Renal cortex interstitium (tissue), 11 donors: ENCODE data around the gene APOA4. TPM values are rescaled to one million over a fixed set of nuclear protein-coding genes. Genes with fewer than 3 reads are reported as not detected.
"Not testable (repeated sequence)": the region's sequence is repeated elsewhere in the genome, so short reads cannot be mapped to it uniquely, and the experiment has no call there.

Experiments used
- DNase-seq, 11 donors: peaks; one replicate each; pipeline ENCODE4 v3.0.0-alpha.2; 2013; ENCODE audit warnings: low read depth in 9 of 11, low spot score in 4 of 11; ENCODE audit errors: extremely low read depth in 1 of 11
- polyA plus RNA-seq, 3 donors: library from polyadenylated mRNA; unstranded; fragments of 120-200 nt; gene quantifications; one replicate each; pipeline ENCODE4 v1.2.1, GENCODE V29; 2013; ENCODE audit not compliant: insufficient read length in 3 of 3

The APOA4 gene
- polyA plus RNA-seq, 3 donors: 1.5 TPM; not detected in 2

DNA sequence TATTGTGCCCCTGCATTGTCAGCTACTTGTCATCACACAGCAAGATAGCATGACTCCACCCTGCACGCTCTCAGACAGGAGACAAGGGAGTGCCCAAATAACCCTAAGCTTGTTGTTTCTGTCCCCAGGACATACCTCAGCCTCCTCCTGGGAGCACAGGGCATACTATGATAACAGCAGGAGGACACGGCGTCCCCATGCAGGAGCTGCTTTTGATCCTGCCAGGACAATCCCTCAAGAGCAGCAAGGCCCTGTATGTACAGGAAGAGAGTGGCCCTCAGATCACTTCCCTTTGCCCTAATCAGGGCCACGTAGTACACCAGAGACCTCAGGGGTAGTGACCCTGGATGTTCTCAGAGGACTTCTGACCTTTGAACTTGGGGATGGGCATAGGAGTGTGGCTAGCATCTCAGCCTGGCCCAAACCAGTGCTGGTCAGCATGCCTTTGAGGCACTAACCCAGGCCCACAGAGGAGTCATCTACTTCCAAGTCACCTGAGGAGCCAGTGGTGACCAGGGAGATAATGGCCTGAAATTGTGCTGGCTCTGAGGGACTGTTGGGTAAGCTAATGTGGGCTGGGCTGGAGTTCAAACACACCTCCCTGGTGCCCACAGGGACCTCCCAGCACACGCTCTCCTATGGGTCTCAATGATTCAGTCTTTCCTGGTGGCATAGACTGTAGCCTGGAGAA, 9.2 kb downstream of the APOA4 start:
- DNase-seq: no peak

DNA sequence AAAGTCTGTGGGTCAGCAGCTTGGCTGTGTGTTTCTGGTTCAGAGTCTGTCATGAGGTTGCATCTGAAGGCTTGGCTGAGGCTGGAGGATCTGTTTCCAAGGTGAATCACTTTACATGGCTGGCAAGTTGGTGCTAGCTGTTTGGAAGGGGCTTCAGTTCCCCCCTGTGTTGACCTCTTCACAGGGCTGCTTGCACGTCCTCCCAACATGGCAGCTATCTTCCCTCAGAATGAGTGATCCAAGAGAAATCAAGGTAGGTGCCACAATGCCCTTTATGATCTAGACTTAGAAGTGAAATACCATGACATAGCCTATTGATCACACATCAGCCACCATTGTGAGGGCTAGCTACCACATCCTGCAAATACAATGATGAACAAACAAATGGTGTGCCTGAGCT, 9.9 kb downstream of the APOA4 start:
- no peak for DNase-seq

DNA sequence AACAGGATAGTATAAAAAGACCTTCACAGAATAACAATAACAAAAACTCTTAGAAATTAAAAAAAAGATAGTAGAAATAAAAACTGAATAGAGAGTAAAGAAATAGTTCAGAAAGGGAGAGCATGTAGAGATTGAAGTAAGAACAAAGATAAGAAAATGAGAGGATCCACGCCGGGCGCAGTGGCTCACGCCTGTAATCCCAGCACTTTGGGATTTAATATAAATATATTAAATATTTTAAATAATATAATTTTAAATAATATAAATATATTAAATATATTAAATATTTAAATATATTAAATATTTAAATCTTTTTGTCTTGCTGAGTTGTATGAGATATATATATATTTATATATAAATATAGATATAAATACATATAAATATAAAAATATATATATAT, 11.0 kb downstream of the APOA4 start:
- DNase-seq: no peak

DNA sequence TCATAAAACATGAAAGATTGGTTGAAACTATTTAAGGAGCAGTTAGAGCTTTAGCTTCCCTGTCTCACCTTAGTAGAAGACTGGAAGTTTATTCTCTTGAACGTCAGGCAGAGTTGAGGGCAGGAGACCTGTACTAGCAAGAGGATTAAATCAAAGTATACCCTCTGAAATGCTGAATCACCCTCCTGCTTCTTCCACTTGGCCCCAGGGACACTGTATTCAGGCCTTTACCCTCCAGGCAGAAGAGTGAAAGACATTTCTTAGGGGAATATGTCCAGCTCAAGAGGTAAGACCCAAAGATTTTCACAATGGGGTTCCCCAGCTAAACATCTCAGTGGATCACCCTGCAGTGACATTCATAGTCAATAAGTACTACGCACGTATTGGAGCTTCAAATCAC, 11.9 kb downstream of the APOA4 start:
- DNase-seq: no peak

DNA sequence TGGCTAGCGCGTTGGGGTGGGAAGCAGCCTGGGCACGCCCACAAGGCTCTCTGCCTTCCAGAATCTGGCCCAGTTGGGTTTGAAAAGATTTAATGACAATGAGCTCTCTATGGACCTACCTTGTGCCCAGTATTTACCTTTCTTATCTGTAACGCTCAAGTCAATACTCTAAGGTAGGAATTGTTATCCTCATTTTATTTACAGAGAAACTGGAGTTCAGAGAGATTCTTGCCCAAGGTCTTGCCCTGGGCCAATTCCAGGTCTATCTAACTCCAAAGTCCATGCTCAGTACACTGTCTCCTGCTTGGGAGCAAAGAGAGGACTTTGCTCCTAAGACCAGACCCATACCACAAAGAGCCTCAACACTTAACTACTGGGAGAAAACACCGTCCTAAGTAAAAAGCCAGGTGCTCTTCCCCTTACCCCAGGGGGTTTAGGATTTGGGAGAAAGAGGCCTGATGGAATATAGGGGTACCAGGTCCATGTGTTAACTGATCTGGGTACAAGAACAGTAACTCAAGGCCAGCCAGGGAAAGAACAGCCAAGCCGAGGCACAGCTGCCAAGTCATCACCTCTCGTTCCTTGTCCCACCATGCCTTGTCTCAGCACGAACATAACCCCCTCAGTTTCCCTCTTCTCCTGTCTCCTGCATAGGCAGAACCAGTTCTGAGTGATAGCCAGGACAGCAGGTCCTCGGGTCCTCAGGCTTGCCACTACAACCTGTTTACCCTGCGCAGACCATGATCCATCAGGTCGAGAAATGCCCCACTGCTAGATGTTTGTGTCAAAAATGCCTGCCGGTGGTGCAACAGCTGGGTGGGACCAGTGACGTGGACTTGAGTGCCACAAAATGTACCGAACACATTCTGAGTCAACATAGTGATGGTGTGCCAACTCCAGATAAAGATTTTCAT, 14.6 kb downstream of the APOA4 start:
- DNase-seq: no peak

DNA sequence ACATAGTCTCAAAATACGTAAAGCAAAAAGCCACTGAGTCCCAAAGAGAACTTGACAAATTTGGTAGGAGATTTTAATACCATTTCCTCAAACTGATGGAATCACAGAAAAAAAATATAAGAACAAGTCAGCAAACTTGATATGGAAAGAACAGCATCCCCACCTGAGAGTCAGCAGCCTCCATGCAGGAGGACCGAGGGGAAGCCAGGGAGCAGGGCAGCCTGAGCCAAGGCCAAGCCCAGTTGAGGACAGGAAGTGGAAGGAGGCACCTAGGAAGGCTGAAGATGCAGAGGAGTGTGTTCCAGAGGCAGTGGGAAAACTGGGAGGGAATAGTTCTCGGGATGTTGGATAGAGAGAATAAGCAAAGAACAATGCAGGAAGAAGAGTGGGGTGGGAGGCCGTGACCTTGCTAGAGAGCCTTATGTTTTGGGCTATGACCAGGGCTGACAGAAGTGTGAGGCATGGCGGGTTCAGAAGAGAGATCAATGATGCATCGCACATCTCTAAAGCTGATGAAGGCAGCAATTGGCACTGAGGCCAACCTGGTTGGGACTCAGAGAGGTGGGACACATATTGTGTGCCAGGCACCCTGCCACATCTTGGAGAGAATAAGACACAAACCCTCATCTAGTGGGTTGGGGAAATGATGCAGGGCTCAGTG, 15.4 kb downstream of the APOA4 start:
- DNase-seq: no peak

DNA sequence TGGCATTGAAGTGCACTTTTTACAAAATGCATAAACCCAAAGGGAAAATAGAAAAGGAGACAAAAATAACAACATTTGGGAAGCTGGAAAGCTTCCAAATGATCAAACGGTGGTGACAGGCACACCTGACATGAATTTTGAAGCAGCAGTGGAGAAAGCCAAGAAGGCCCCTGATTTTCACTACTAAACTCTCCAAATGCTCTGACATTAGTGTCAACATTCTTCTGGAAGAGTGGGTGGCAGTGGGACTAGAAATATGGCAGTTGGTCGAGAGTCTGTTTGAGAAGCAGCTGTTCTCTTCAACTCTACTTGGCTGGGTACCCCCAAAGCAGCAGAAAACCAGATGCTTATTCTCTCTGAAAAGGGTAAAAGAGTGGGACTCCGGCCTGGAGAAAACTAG, 19.1 kb downstream of the APOA4 start:
- no peak for DNase-seq

DNA sequence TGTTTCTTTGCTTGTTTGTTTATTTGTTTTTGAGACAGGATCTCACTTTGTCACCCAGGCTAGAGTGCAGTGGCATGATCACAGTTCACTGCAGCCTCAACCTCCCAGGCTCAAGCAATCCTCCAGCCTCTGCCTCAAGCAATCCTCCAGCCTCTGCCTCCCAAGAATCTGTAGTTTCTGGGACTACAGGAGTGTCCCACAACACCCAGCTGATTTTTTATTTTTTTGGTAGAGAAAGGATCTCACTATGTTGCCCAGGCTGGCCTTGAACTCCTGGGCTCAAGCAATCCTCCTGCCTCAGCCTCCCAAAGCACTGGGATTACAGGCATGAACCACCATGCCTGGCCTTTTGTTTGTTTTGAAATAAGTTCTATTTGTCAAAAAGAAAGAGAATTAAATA, 21.4 kb downstream of the APOA4 start:
- not testable (repeated sequence) for DNase-seq

DNA sequence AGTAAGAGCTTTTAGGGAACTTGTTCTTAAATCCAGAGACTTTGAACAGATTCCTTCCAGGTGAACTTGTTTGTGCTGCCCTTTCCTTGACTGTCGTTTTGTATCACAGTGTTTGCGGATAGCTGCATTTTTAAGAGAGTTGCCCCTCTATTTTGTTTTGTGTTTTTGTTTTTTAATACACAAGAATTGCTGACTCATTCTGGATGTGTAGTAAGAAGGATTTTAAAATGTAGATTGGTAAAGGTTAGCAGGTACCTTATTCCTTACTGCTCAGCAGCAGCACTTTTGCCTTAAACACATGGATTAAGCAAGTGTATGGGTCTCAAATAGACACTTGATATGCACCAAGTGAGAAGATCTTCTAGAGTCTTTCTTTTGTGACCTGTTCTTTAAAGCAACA, 22.5 kb downstream of the APOA4 start:
- no peak for DNase-seq

DNA sequence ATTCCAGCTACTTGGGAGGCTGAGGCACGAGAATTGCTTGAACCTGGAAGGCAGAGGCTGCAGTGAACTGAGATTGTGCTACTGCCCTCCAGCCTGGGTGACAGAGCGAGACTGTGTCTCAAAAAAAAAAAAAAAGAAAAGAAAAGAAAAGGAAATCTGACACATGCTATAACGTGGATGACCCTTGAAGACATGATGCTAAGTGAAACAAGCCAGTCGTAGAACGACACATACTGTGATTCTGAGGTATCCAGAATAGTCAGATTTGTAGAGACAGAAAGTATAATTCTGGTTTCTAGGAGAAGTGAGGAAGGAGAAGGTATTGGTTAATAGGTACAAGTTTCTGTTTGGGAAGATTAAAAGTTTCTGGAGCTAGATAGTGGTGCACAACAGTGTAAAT, 24.7 kb downstream of the APOA4 start:
- no peak for DNase-seq

DNA sequence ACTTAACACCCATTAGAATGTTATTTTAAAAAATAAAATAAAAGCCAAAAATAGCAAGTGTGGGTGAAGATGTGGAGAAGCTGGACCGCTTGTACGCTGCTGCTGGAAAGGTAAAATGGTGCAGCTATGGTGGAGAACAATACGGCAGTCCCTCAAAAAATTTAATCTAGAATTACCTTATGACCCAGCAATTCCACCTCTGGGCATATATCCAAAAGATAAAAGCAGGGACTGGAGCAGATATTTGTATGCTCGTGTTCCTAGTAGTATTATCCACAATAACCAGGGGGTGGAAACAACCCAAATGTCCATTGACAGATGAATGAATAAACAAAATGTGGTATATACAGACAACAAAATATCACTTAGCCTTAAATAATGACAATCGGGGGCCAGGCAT, 25.3 kb downstream of the APOA4 start:
- DNase-seq: no peak

DNA sequence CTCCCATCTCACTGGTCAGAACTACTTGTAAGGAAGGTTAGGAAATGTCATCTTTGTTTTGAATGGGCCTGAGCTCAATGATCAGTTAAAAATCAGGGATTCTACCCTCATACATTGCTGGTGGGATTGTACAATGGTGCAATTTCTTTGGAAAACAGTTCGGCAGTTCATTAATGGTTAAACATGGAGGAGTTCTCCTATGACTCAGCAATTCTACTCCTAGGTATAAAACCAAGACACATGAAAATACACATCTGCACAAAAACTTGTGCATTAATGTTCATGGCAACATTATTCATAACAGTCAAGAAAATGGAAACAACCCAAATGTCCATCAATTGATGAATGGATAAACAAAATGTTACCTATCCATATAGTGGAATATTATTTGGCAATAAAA, 26.6 kb downstream of the APOA4 start:
- no peak for DNase-seq

DNA sequence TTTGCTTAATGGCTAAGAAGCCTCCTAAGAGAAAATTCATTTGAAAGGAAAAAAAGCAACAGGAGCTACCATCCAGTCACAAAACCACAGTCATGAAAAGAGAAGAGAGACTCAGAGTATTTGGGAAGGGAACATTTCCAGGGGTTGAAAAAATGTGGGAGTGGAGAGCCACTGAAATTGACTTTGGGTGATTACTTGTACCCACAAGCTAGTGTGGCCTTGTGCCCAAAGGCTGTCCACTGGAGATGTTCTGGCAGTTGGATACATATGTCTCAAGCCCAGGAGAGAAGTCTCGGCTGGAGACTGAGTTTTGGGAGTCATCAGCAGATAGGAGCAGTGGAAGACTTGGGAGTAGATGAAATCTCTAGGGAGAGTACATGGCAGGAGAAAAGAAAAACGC, 28.3 kb downstream of the APOA4 start:
- DNase-seq: no peak

DNA sequence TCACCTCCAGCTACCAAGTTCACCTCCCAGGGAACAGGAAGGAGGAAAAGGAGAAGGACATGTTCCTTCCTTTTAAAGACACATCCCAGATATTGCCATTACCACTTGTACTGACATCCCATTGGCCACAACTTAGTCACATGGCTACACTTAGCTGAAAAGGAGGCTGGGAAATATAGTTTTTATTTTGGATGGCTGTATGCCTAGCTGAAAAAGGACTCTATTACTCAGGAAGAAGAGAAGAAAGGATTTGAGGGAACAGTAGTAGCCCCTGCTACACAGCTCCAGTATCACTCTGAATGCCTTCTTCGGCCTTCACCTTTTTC, 29.4 kb downstream of the APOA4 start:
- DNase-seq: no peak

DNA sequence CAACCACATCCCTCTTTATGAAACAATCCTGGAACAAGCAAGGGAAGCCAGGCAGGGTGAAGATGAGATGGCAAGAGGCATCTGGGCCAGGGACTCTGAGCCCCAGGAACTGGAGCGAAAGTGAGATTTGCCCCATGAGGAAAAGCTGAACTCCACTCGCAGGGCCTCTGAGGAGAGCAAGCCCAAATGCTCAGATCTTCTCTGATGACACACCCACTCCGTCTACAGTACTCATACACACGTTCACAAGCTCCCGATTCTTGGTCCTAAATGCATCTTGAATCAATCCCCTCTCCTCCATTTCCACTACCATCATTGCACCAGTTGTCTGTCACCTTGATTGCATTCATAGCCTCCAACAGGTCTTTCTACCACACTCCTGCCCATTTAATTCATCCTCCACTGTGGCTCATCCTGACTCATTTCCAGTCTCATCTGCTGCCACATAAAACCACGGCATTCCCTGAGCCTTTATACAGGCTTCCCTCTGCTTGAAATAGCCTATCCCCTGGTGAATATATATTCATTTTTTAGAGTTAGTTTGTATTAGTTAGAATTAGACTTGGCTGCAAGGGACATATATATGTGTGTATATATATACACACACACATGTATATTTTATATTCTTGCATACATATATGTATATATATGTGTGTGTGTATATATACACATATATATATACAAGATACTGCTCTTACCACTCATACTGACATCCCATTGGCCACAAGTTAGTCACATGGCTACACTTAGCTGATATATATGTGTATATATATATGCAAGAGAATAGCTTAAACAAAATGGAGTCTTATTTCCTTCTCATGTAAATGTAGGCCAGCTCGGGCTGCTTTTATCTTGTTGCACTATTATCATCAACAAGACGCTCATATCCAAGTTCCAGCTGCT, 30.0 kb downstream of the APOA4 start:
- no peak for DNase-seq

DNA sequence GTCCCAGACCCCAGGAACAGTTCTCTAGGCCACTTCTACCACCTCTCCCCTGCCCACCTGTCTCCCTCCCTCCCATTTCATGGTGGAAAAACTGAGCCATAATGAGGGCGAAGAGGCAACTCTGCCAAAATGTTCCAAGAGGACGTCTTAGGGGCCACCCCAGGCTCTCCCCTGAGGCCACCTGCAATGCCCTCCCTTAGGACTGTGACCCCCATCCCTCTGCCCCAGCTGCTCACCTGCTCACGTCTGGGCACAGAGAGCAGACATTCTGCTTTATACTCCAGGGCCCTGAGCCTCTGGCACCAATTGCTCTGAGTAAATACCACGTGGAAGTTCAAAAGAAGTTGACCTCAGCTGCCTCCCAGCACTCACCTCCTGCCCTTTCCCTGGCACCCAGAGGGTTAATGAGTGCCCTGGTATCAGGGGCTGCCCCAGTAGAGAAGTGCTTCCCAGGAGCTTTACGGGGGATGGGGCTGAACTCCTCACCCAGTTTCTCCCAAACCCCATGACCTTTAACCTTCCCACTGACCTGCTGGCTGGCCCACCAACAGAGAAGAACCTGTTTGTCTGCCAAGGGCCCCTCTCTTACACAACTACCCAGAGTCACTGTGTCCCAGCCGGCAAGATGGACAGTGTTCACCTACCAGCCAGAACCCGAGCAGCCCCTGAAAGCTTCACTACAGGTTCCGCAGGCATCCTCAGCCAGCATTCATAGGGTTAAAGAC, 30.8 kb downstream of the APOA4 start:
- no peak for DNase-seq

DNA sequence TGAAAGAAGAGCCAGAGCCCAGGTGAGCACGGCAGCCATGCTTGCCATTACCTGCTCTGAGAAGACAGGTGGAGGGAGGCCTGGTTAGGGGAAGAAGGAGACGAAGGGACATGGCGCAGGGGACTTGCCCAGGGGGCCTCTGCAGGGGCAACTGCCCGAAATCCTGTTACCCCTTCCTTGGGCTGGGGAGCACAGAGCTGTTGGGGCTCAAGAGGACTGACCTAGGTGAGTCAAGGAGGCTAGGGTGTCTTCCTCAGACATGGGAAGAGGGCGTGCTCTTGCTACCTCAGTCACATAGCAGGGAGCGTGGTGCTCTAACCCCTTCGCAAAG, 31.3 kb downstream of the APOA4 start, which contains the start of gene APOA5:
APOA5 (minus strand) TSS at position 67 of the 331 bp plus-strand sequence; CDS start at position 48, 19 bp downstream.
- no peak for DNase-seq

DNA sequence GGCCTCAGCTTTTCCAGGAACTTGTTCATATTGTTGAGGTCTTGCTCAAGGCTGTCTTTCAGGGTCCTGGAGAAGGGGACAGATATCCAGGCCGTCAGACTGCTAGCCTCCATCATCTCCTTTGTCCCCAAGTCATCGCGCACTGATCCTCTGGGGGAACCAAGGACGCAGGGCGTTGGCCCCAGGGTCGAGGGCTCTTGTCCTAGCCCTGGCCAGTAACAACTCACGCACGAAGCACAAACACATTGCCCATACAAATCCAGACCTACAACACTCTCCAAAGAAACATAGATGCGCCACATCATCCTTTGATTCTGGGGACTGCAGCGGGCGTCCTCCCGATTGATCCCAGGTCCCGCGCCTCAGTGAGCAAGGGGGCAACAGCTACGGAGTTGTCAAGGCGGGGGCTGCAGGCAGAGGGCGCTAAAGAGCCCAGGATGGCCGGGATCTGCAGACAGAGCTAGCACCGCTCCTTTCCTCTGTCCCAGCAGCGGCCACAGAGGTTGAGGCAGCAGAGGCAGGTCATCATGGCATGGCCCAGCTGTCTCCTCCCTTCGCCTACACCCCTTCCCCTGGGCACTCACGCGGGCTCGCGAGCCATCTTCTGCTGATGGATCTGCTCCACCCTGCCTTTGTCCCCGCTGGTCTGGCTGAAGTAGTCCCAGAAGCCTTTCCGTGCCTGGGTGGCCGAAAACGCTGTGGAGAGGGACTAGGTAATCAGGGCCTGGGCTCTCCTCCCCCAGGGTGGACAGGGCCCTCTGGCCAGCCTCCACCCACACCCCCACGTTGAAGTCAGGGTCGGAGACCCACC, 31.9 kb downstream of the APOA4 start:
- DNase-seq: peak in 10 of 11 donors; percentile 22 to 71 (median 54)
